ENCODE data around the gene BCL7A. TPM values are rescaled to one million over a fixed set of nuclear protein-coding genes. Genes with fewer than 3 reads are reported as not detected.
A peak's percentile ranks its signal among the peaks of the same experiment; 100 is the strongest.
"Not testable (repeated sequence)": the region's sequence is repeated elsewhere in the genome, so short reads cannot be mapped to it uniquely, and the experiment has no call there.

BCL7A gene
- polyA plus RNA-seq (ENCODE audit: insufficient read depth in 1 of 5, insufficient read length in 5 of 5, low replicate concordance in 1 of 5): 10 to 100 TPM; 13.9 to 17.9 (median 16.6) TPM
- long read RNA-seq, donor 1, transcript BCL7A-201 (6 exons, 2,581 nt): major isoform, 8 of 17 reads
- long read RNA-seq, donor 1, partial matches to known transcripts: 8 of 17 reads
- long read RNA-seq, donor 1, other reads (novel, unspliced or antisense): 0 of 17 reads
- long read RNA-seq, donor 2, transcript BCL7A-201 (6 exons, 2,581 nt): major isoform, 5 of 5 reads
- long read RNA-seq, donor 2, partial matches to known transcripts: 0 of 5 reads
- long read RNA-seq, donor 2, other reads (novel, unspliced or antisense): 0 of 5 reads
- long read RNA-seq, donor 3, partial matches to known transcripts: 33 of 38 reads
- long read RNA-seq, donor 3, other reads (novel, unspliced or antisense): 0 of 38 reads
- long read RNA-seq, donor 4, full-length matches to known transcripts: 8 of 33 reads
- long read RNA-seq, donor 4, partial matches to known transcripts: 25 of 33 reads
- long read RNA-seq, donor 4, other reads (novel, unspliced or antisense): 0 of 33 reads
- long read RNA-seq, donor 5, full-length matches to known transcripts: 11 of 11 reads
- long read RNA-seq, donor 5, partial matches to known transcripts: 0 of 11 reads
- long read RNA-seq, donor 5, other reads (novel, unspliced or antisense): 0 of 11 reads
- long read RNA-seq, donor 6, transcript BCL7A-201 (6 exons, 2,581 nt): major isoform, 9 of 14 reads
- long read RNA-seq, donor 6, partial matches to known transcripts: 5 of 14 reads
- long read RNA-seq, donor 6, other reads (novel, unspliced or antisense): 0 of 14 reads
- long read RNA-seq, donor 7, full-length matches to known transcripts: 11 of 18 reads
- long read RNA-seq, donor 7, partial matches to known transcripts: 7 of 18 reads
- long read RNA-seq, donor 7, other reads (novel, unspliced or antisense): 0 of 18 reads
- long read RNA-seq, donor 8, full-length matches to known transcripts: 7 of 7 reads
- long read RNA-seq, donor 8, partial matches to known transcripts: 0 of 7 reads
- long read RNA-seq, donor 8, other reads (novel, unspliced or antisense): 0 of 7 reads

- peak; percentile 73 to 78 for DNase-seq
Observed at GRCh38 chr12:122021822-122022392, at the start of gene BCL7A. BCL7A (plus strand) TSS chr12:122021884; CDS start chr12:122022092, 208 bp downstream.

- no peak for DNase-seq
Observed at GRCh38 chr12:121974026-121974985, 47.4 kb upstream of the BCL7A start.

- DNase-seq: no peak
Observed at GRCh38 chr12:121975021-121975420, 46.7 kb upstream of the BCL7A start.

DNA sequence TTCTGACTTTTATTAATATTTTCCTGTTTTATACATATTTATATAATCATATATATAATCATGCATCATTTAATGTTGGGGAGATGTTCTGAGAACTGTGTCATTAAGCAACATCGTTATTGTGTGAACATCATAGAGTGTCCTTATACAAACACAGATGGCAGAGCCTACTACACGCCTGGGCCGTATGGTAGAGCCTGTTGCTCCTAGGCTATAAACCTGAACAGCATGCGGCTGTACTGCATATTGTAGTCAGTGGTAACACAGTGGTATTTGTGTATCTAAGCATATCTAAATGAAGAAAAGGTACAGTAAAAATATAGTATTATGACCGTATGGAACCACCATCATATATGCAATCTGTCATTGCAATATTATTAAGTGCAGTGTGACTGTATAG is 44.7 kb upstream of the BCL7A start:
- no peak for DNase-seq

- DNase-seq: no peak
Observed at GRCh38 chr12:121980191-121980891, 41.3 kb upstream of the BCL7A start.

DNA sequence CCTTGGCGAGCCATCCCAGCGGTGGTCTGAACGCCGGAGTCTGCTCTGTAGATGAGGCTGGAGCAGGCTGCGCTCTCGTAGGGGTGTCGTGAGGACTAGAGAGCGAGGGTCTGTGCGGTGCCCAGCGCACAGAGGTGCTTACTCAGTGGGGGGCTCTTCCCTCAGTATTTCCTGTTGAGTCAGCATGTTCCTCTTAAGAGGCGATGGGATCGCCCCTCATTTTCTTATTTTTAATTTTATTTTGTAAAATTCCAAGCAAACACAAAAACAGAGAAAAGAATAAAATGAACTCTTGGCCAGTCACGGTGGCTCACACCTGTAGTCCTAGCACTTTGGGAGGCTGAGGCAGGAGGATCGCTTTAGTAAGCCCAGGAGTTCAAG is 40.8 kb upstream of the BCL7A start:
- DNase-seq: no peak

DNA sequence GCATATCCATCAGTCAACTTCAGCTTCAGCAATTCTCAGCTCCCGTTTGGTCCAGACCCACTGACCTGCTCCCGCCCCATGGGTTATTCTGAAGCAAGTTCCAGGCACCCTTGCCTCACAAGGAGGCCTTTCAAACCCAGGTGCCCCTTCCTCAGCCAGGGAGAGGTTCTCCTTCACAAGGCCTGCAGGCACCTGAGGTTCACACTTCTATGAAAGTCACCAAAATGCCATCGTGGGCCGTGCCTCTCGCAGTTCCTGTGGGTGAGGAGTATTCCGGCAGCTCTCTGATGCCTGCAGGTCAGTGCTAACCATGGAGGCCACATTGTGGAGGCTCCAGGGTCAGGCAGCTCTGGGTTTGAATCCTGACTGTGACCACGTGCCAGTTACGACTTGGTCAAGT is 40.2 kb upstream of the BCL7A start:
- no peak for DNase-seq

DNA sequence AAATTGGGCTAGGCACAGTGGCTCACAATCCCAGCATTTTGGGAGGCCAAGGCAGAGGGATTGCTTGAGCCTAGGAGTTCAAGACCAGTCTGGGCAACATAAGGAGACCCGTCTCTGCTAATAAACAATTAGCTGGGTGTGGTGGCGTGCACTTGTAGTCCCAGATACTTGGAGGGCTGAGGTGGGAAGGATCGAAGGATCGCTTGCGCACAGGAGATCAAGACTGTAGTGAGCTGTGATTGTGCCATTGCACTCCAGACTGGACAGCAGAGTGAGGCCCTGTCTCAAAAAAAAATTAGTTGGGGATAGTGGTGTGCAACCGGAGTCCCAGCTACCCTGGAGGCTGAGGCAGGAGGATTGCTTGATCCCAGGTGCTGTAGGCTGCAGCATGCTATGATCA is 38.7 kb upstream of the BCL7A start:
- DNase-seq: no peak

GRCh38 chr12:121983536-121984210 is 38.0 kb upstream of the BCL7A start:
- DNase-seq: no peak

GRCh38 chr12:121986489-121987245 is 35.0 kb upstream of the BCL7A start:
- DNase-seq: no peak

DNA sequence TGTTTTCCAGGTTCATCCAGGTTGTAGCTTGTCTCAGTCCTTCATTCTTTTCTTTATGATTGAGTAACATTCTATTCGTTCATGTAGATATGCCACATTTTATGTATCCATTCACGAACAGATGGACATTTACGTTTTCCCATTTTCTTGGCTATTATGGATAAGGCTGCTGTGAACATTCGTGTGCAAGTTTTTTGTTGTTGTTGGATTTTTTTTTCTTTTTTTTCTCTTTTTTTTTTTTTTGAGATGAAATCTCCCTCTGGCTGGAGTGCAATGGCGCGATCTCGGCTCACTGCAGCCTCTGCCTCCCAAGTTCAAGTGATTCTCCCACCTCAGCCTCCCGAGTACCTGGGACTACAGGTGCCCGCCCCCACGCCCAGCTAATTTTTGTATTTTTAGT is 33.2 kb upstream of the BCL7A start:
- not testable (repeated sequence) for DNase-seq

- no peak for DNase-seq
Observed at GRCh38 chr12:121989276-121990113, 32.2 kb upstream of the BCL7A start.

DNA sequence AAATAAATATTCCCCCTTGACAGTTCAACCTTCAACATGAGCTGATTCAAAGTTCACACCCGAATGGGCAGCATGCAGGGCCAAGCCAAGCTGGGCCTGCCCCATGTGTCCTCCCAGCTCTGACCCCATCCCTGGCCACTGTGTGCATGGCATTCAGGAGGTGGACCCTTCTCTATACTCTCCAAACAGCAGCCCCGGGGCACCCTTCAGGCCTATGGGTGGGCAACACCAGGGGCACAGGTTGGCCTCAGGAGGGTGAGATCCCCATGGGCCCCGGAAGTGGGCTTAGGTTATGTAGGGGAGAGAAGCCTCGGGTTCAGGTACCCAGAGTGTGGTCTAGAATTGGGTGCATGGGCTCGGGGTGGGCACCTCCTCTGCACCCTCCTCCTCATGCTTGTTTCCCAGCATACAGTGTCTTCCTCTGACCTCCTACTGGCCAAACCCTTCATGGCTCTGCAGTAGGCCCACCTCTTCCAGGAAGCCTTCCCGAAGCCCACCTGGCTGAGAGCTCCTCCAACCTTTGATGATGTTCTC is 31.5 kb upstream of the BCL7A start:
- DNase-seq: no peak

DNA sequence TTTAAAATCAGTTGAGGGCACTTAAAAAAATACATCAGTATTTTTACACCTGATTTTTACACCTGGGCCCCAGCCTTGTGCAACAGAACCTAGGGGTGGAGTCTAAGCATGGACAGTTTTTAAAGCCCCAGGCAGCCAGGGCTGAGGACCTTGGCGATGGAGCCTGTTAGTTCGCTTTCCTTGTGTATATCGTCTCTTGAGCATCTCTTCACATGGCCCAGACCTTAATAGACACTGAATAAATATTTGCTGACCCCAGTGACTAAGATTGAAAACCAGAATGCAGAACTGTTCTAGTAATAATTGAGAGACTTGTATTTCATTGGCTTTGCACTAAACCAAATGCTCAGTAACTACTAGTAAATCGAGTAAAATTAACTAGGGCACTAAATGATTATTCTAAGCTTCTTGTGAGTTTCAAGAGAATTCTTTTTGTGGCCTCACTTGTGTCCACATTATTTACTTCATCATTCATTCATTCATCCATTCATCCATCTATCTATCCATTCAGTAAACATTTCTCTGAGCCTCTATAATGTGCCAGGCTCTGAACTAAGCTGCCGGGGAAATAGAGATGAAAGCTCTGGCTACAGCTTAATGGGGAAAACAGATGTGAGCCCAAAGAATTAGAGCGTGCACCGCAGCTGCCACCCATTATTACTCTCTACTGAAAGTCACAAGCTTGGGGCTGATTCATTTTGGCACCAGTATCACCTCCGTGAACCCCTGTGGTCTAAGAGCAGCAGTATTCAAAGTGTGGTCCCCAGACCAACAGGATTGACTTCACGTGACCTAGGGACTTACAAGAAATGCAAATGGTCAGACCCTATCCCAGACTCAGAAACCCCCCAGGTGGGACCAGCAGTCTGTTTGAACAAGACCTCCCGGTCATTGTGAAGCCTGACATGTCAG is 30.7 kb upstream of the BCL7A start:
- no peak for DNase-seq

DNA sequence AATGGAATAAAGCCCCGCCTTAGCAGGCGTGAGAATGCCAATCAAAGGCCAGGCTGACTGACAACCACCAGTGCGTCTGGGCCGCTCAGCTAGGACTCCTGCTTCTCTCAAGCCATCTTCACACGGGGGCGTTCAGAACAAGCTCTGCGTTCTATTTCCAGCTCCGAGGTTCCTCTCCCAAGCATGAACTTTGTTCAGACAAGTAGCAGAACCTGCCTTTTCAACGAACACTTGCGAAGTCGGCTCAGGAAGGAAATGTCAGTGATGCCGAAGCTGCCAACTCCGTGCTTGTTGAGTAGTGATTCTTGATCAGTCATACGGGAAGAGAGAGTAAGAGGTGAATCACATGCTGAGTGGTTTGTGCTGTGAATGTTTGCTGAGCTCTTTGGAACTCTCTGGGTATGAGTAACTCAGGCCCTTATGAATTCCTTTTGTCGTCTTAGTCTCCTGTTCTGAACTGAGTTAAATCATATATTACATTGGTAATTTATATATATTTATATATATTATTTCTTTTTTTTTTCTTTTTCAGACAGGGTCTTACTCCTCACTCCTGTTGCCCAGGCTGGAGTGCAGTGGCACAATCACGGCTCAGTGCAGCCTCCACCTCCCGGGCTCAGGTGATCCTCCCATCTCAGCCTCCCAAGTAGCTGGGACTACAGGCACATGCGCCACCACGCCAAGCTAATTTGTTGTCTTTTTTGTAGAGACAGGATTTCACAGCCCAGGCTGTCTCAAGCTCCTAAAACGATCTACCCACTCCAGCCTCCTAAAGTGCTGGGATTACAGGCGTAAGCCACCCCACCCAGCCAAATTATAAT is 29.4 kb upstream of the BCL7A start:
- DNase-seq: peak in 1 of 2 donors; percentile 29

All from right lung (tissue), 10 donors.